ENCODE measurements around the gene MET. TPM values are rescaled to one million over a fixed set of nuclear protein-coding genes. Genes with fewer than 3 reads are reported as not detected.

Gene MET
- total RNA-seq, 3 donors from 2014 or later: 0.92 to 1.3 (median 1.1) TPM

- peak; percentile 52 to 62 for ATAC-seq
- no peaks in the 10 kb centered on the region for H3K27me3 Mint-ChIP-seq (ENCODE audit: low read depth)
Observed at GRCh38 chr7:116834815-116835504, 163.0 kb downstream of the MET start.

GRCh38 chr7:116836048-116836447, 164.1 kb downstream of the MET start:
- no peak for DNase-seq
- H3K4me1 Mint-ChIP-seq (ENCODE audit: low read depth): no peaks in the 10 kb centered on the region
- no peak overlapping the region for H3K4me3 Mint-ChIP-seq
- ATAC-seq: no peak
- H3K27me3 Mint-ChIP-seq (ENCODE audit: low read depth): peaks cover under 1% of the 10 kb centered on the region
- no peaks in the 10 kb centered on the region for H3K36me3 Mint-ChIP-seq (ENCODE audit: insufficient read depth)
- H3K9me3 Mint-ChIP-seq: no peaks in the 10 kb centered on the region

More at GRCh38 chr7:116834815-116835504, 163.0 kb downstream of the MET start:
- DNase-seq: no peak
- no peaks in the 10 kb centered on the region for H3K36me3 Mint-ChIP-seq (ENCODE audit: insufficient read depth)
- no peaks in the 10 kb centered on the region for H3K4me1 Mint-ChIP-seq (ENCODE audit: low read depth)
- H3K9me3 Mint-ChIP-seq: no peaks in the 10 kb centered on the region
- no peak overlapping the region for H3K4me3 Mint-ChIP-seq

GRCh38 chr7:116836911-116837310, 164.9 kb downstream of the MET start:
- Mint-ChIP-seq H3K4me3 (no peak overlapping the region), H3K27me3 (ENCODE audit: low read depth) (peaks cover 6% of the 10 kb centered on the region), H3K4me1 (ENCODE audit: low read depth) (no peaks in the 10 kb centered on the region), H3K36me3 (ENCODE audit: insufficient read depth) (no peaks in the 10 kb centered on the region), H3K9me3 (no peaks in the 10 kb centered on the region)
- DNase-seq (no peak), ATAC-seq (no peak)

- no peak for DNase-seq
- Mint-ChIP-seq H3K36me3 (ENCODE audit: insufficient read depth) (no peaks in the 10 kb centered on the region), H3K4me3 (no peak overlapping the region), H3K27me3 (ENCODE audit: low read depth) (peaks cover 12% of the 10 kb centered on the region), H3K4me1 (ENCODE audit: low read depth) (peaks cover 4% of the 10 kb centered on the region), H3K9me3 (no peaks in the 10 kb centered on the region)
- no peak for ATAC-seq
Observed at GRCh38 chr7:116837586-116837985, 165.6 kb downstream of the MET start.

GRCh38 chr7:116840256-116840655, 168.3 kb downstream of the MET start:
- Mint-ChIP-seq H3K27me3 (ENCODE audit: low read depth) (peaks cover 19% of the 10 kb centered on the region), H3K9me3 (no peaks in the 10 kb centered on the region), H3K4me1 (ENCODE audit: low read depth) (peaks cover 12% of the 10 kb centered on the region), H3K4me3 (no peak overlapping the region), H3K36me3 (ENCODE audit: insufficient read depth) (no peaks in the 10 kb centered on the region)
- ATAC-seq: no peak
- DNase-seq: no peak

- Mint-ChIP-seq H3K36me3 (ENCODE audit: insufficient read depth) (no peaks in the 10 kb centered on the region), H3K27me3 (ENCODE audit: low read depth) (peaks cover 23% of the 10 kb centered on the region), H3K9me3 (no peaks in the 10 kb centered on the region), H3K4me3 (no peak overlapping the region), H3K4me1 (ENCODE audit: low read depth) (peaks cover 12% of the 10 kb centered on the region)
- DNase-seq (no peak), ATAC-seq (no peak)
Observed at GRCh38 chr7:116842371-116842770, 170.4 kb downstream of the MET start.

- ATAC-seq (no peak), DNase-seq (no peak)
- Mint-ChIP-seq H3K9me3 (no peaks in the 10 kb centered on the region), H3K4me1 (ENCODE audit: low read depth) (peaks cover 12% of the 10 kb centered on the region), H3K4me3 (no peak overlapping the region), H3K27me3 (ENCODE audit: low read depth) (peaks cover 23% of the 10 kb centered on the region), H3K36me3 (ENCODE audit: insufficient read depth) (no peaks in the 10 kb centered on the region)
Observed at GRCh38 chr7:116843378-116843777, 171.4 kb downstream of the MET start.

Other genes starting within 250 kb of the MET start
- gene CAV2, start 172.5 kb upstream of the MET start, total RNA-seq: under 1 TPM in 2 of 3 donors, not detected in 1; 0.16 to 0.24 TPM
- 1 to 10 TPM in 2 of 3 donors, under 1 TPM in 1; 0.48 to 1.2 (median 1.1) TPM for gene CAV1, start 147.2 kb upstream of the MET start, total RNA-seq
- gene CAPZA2, start 190.4 kb downstream of the MET start, total RNA-seq: 100 to 1,000 TPM; 172 to 178 (median 175) TPM

All from activated T-cell treated with anti-CD3 and anti-CD28 coated beads, Interleukin-2, amount 50 U/mL, for 4 hours (primary cell).